Gastroesophageal sphincter (tissue), 4 donors: ENCODE measurements around the gene THTPA. TPM values are rescaled to one million over a fixed set of nuclear protein-coding genes. Genes with fewer than 3 reads are reported as not detected.

ENCODE experiments used
- ATAC-seq: fragments of 150-250 bp; one replicate; pipeline ENCODE4 v1.9.1; 2016; ENCODE audit warnings: mild to moderate bottlenecking, moderate library complexity
- H3K27ac ChIP-seq, 4 donors: fragments of 200-600 bp; sonication (generic) in 3 of 4; 1 replicate in 3 of 4; 2 replicates in 1 of 4; pipeline ENCODE4 v1.5.1; 2016 to 2019
- H3K27me3 ChIP-seq: fragments of 200-600 bp; sonication (generic); one replicate; pipeline ENCODE4 v1.5.1; 2019
- H3K36me3 ChIP-seq, 2 donors: fragments of 200-600 bp; sonication (generic); one replicate each; pipeline ENCODE4 v1.5.1; 2019; ENCODE audit warnings: control low read depth in 1 of 2
- H3K4me1 ChIP-seq, 3 donors: fragments of 200-600 bp; sonication (generic); 1 replicate in 2 of 3; 2 replicates in 1 of 3; pipeline ENCODE4 v1.5.1; 2016 to 2019; ENCODE audit warnings: control low read depth in 2 of 3
- H3K4me3 ChIP-seq, 2 donors: fragments of 200-600 bp; sonication (generic); one replicate each; pipeline ENCODE4 v1.5.1; 2019; ENCODE audit warnings: mild to moderate bottlenecking in 1 of 2, moderate library complexity in 1 of 2
- H3K9me3 ChIP-seq, 3 donors: fragments of 200-600 bp; sonication (generic); one replicate each; pipeline ENCODE4 v1.5.1; 2017 to 2019; ENCODE audit warnings: control low read depth in 2 of 3
- CTCF ChIP-seq, 4 experiments: fragments of 200-600 bp in 2 of 4; fragments of 450-650 bp in 2 of 4; sonication (generic) in 1 of 4; IDR thresholded peaks; one replicate each; pipeline ENCODE4 v1.5.1; 2017 to 2019; ENCODE audit warnings: antibody characterized with exemption in 4 of 4, mild to moderate bottlenecking in 2 of 4, moderate library complexity in 2 of 4
- EP300 ChIP-seq: sonication (generic); formaldehyde crosslinking; IDR thresholded peaks from one replicate; pipeline ENCODE4 v1.6.1; 2017; ENCODE audit warnings: antibody characterized with exemption, mild to moderate bottlenecking
- POLR2A ChIP-seq, 2 donors: fragments of 450-650 bp; IDR thresholded peaks; one replicate each; pipeline ENCODE4 v1.6.1; 2017; ENCODE audit warnings: antibody characterized with exemption in 2 of 2, mild to moderate bottlenecking in 2 of 2, moderate library complexity in 1 of 2
- POLR2AphosphoS5 ChIP-seq: sonication (generic); formaldehyde crosslinking; IDR thresholded peaks from one replicate; pipeline ENCODE4 v1.6.1; 2017; ENCODE audit warnings: antibody characterized with exemption
- WGBS, 2 donors: methylation state at CpG; one replicate each; pipeline ENCODE4 v1.1.5; 2018; ENCODE audit warnings: low coverage in 1 of 2; 5-methylcytosine and 5-hydroxymethylcytosine counted together
- total RNA-seq, 4 donors: library from RNA; depleted of rRNA; stranded (reverse); fragments of >200 nt; gene quantifications; one replicate each; pipeline ENCODE4 v1.1.0, GENCODE V29; 2016

Gene THTPA
- 10 to 100 TPM; 17.7 to 28.8 (median 21.3) TPM for total RNA-seq

GRCh38 chr14:23555882-23556699 lies at the start of gene THTPA:
THTPA (plus strand) TSS chr14:23556271; CDS start chr14:23556758, 487 bp downstream.
- 0% methylated on average over 1 of the region's 54 CpGs; no CpG with 5 or more reads in 1 of the 2 donors for WGBS, 2 donors
- peak; percentile 95 for ATAC-seq
- peaks cover 0 to 33% of the 10 kb centered on the region in 2 donors for H3K36me3 ChIP-seq
- H3K4me3 ChIP-seq, result peak within 1 kb of the TSS; percentile 44 to 88
- H3K9me3 ChIP-seq, result no peaks in the 10 kb centered on the region
- peaks cover 0 to 44% (median 18%) of the 10 kb centered on the region in 3 donors for H3K4me1 ChIP-seq
- TF ChIP-seq CTCF (IDR thresholded peaks at IDR 0.05) (peak in 2 of 4 experiments; percentile 11 to 37), POLR2A (IDR thresholded peaks at IDR 0.05) (peak; percentile 32 to 41), POLR2AphosphoS5 (peak; percentile 58), EP300 (no peak)
- peak within 1 kb of the TSS; percentile 54 to 100 (median 96) for H3K27ac ChIP-seq
- no peaks in the 10 kb centered on the region for H3K27me3 ChIP-seq

- H3K27ac ChIP-seq, result no peak overlapping the region
- TF ChIP-seq POLR2AphosphoS5 (no peak), EP300 (no peak), CTCF (IDR thresholded peaks at IDR 0.05) (no peak), POLR2A (IDR thresholded peaks at IDR 0.05) (no peak)
- H3K4me3 ChIP-seq, result peak overlapping the region in 1 of 2 donors; percentile 37
- no peak for ATAC-seq
- H3K9me3 ChIP-seq, result no peaks in the 10 kb centered on the region
- H3K36me3 ChIP-seq, result peaks cover 0 to 7% of the 10 kb centered on the region in 2 donors
- no peaks in the 10 kb centered on the region for H3K27me3 ChIP-seq
- 35 to 36% methylated on average over 6 to 11 of the region's 13 CpGs for WGBS, 2 donors
- H3K4me1 ChIP-seq, result peaks cover 0 to 17% (median 0%) of the 10 kb centered on the region in 3 donors
These were observed 43.9 kb upstream of the THTPA start for GRCh38 chr14:23512156-23512555.

- Histone ChIP-seq H3K9me3 (no peaks in the 10 kb centered on the region), H3K27me3 (no peaks in the 10 kb centered on the region), H3K4me3 (peak overlapping the region in 1 of 2 donors; percentile 37), H3K36me3 (peaks cover 0 to 7% of the 10 kb centered on the region in 2 donors), H3K4me1 (peaks cover 0 to 17% (median 0%) of the 10 kb centered on the region in 3 donors), H3K27ac (no peak overlapping the region)
- no peak for ATAC-seq
- TF ChIP-seq CTCF (IDR thresholded peaks at IDR 0.05), result no peak
- TF ChIP-seq EP300, result no peak
- no peak for TF ChIP-seq POLR2A (IDR thresholded peaks at IDR 0.05)
- no peak for TF ChIP-seq POLR2AphosphoS5
- WGBS, 2 donors, result 59 to 91% methylated on average over 9 to 18 of the region's 25 CpGs
These were observed 42.9 kb upstream of the THTPA start for GRCh38 chr14:23513005-23513817.

GRCh38 chr14:23513818-23514643 lies 42.0 kb upstream of the THTPA start:
- H3K27ac ChIP-seq, result no peak overlapping the region
- H3K36me3 ChIP-seq, result peaks cover 0 to 7% of the 10 kb centered on the region in 2 donors
- no peak for TF ChIP-seq POLR2A (IDR thresholded peaks at IDR 0.05)
- TF ChIP-seq EP300, result no peak
- TF ChIP-seq POLR2AphosphoS5, result no peak
- no peak for TF ChIP-seq CTCF (IDR thresholded peaks at IDR 0.05)
- H3K27me3 ChIP-seq, result no peaks in the 10 kb centered on the region
- no peak overlapping the region for H3K4me3 ChIP-seq
- ATAC-seq, result no peak
- peaks cover 0 to 17% (median 0%) of the 10 kb centered on the region in 3 donors for H3K4me1 ChIP-seq
- 81% methylated on average over 4 of the region's 8 CpGs; no CpG with 5 or more reads in 1 of the 2 donors for WGBS, 2 donors
- no peaks in the 10 kb centered on the region for H3K9me3 ChIP-seq
